ENCODE results near the gene PTDSS2.
"Not testable (repeated sequence)": the region's sequence is repeated elsewhere in the genome, so short reads cannot be mapped to it uniquely, and the experiment has no call there.

The PTDSS2 gene

DNA sequence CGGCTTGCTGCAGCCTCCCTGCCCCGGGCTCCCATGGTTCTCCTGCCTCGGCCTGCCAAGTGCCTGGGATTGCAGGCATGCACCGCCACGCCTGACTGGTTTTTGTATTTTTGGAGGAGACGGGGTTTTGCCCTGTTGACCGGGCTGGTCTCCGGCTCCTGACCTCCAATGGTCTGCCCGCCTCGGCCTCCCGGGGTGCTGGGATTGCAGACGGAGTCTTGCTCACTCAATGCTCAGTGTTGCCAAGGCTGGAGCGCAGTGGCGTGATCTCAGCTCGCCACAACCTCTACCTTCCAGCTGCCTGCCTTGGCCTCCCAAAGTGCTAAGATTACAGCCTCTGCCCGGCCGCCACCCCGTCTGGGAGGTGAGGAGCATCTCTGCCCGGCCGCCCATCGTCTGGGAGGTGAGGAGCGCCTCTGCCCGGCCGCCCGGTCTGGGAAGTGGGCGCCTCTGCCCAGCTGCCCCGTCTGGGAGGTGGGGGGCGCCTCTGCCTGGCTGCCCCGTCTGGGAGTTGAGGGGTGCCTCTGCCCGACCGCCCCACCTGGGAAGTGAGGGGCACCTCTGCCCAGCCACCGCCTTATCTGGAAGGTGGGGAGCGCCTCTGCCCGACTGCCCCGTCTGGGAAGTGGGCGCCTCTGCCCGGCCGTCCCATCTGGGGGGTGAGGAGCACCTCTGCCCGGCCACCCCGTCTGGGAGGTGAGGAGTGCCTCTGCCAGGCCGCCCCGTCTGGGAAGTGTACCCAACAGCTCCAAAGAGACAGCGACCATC is 67.0 kb downstream of the PTDSS2 start:
- H2AFZ ChIP-seq (ENCODE audit: low read depth, low read length), result not testable (repeated sequence)

DNA sequence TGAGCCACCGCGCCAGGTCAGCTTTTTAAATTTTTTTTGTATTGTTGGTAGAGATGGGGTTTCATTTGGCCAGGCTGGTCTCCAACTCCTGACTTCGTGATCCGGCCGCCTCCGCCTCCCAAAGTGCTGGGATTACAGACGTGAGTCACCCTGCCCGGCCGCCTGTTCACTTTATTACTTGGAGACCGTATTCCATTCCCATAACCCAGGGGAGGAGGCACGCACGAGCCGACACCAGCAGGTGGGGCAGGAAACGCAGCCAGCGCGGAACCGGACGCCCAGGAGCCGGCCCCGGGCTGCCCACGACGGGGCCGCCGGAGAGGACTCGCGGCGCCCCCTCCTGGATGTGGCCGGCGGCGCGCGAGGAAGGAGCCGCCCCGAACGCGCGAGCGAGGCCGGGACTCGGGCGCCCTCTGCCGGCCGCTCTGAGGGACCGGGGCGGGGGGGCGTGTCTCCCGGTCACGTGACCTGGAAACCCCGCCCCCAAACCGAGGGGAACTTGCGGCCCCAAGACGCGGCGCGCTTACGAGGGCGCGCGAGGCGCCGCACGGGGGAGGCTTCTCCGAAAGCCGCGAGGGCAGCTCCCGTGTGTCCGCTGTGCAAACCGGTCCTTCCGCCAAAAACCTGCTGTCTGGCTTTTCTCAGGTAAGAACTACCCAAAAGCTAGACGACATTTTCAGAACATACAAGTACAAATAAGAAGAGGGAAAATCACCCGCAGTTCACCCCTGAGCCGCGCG is 68.6 kb downstream of the PTDSS2 start:
- no peak overlapping the region for H3K4me3 ChIP-seq (ENCODE audit: low read length)

More for the DNA sequence above, 67.0 kb downstream of the PTDSS2 start:
- H3K4me1 ChIP-seq (ENCODE audit: insufficient read depth, low read length); H3K4me3 ChIP-seq (ENCODE audit: low read length); H3K36me3 ChIP-seq (ENCODE audit: insufficient read depth, low read length); H3K27me3 ChIP-seq (ENCODE audit: insufficient read depth, low read length); H3K9me3 ChIP-seq (ENCODE audit: low read length): not testable (repeated sequence)

DNA sequence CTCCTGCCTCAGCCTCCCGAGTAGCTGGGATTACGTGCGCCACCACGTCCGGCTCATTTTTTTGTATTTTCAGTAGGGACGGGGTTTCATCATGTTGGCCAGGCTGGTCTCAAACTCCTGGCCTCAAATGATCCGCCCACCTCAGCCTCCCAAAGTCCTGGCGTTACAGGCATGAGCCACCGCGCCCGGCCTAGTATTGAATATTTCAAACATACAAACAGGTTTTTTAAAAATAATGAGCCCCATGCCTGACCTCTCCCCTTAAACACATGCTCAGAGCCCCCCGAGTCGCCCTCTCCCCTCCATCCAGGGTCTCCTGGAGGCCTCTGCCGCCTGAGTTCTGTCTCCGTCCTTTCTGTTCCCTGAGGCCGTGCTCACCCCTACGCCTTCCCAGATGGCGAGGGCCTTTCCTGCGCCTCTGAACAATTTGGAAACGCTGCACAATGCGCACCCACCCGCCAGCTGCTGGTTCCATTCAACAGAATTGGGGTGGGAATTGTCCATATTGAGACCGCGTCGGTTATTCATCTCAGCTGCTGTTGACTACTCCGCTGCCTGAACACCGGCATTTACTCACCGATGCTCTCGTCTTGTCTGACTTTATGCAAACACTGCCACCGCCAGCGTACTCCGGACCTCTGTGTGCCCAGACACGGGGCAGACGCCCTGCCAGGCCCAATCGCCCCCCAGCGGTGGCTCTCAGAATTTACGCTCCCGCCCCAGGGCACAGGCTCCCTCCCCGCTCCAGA is 70.5 kb downstream of the PTDSS2 start:
- Histone ChIP-seq H3K9me3 (ENCODE audit: low read length) (no peaks in the 10 kb centered on the region), H3K4me1 (ENCODE audit: insufficient read depth, low read length) (no peaks in the 10 kb centered on the region), H3K36me3 (ENCODE audit: insufficient read depth, low read length) (no peaks in the 10 kb centered on the region), H3K4me3 (ENCODE audit: low read length) (no peak overlapping the region), H3K27me3 (ENCODE audit: insufficient read depth, low read length) (no peaks in the 10 kb centered on the region), H2AFZ (ENCODE audit: low read depth, low read length) (no peak overlapping the region)

More for the DNA sequence above, 68.6 kb downstream of the PTDSS2 start:
- H2AFZ ChIP-seq (ENCODE audit: low read depth, low read length), result no peak overlapping the region
- H3K9me3 ChIP-seq (ENCODE audit: low read length), result peaks cover 5% of the 10 kb centered on the region
- no peaks in the 10 kb centered on the region for H3K4me1 ChIP-seq (ENCODE audit: insufficient read depth, low read length)
- H3K36me3 ChIP-seq (ENCODE audit: insufficient read depth, low read length), result peaks cover 9% of the 10 kb centered on the region
- no peaks in the 10 kb centered on the region for H3K27me3 ChIP-seq (ENCODE audit: insufficient read depth, low read length)

DNA sequence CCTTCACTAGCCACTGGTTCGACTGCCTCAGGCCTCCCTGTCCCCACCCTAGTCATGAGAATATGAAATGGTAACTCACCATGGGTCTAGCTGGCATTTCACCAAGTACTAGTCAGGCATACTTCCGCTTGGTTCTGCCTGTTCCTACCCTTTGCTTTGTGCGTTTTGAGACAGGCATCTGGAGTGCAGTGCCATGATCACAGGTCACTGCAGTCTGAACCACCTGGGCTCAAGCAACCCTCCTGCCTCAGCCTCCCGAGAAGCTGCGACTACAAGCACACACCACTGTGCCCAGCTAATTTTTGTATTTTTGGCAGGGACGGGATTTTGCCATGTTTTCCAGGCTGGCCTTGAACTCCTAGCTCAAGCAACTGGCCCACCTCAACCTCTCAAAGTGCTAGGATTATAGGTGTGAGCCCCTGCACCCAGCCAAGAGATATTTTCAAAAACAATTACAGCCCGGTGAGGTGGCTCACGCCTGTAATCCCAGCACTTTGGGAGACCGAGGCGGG is 71.2 kb downstream of the PTDSS2 start:
- Histone ChIP-seq H2AFZ (ENCODE audit: low read depth, low read length) (no peak overlapping the region), H3K4me1 (ENCODE audit: insufficient read depth, low read length) (no peaks in the 10 kb centered on the region), H3K4me3 (ENCODE audit: low read length) (no peak overlapping the region), H3K27me3 (ENCODE audit: insufficient read depth, low read length) (no peaks in the 10 kb centered on the region), H3K36me3 (ENCODE audit: insufficient read depth, low read length) (no peaks in the 10 kb centered on the region), H3K9me3 (ENCODE audit: low read length) (no peaks in the 10 kb centered on the region)

DNA sequence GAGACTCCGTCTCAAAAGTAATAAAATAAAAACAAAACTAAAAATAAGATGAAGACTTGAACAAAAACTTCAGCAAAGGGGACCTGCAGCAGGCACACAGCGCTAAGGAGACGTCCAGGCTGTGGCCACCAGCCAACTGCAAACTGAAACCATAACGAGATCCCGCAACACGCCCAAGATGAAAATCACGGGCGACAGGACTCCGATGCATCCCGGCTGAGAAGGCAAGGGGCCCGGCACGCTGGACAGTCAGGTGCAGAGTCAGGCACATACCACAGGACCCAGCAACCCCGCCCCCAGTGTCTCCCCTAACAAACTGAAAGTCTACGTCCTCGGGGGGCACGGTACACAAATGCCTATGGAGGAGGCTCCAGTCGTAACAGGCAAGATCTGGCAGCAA is 76.1 kb downstream of the PTDSS2 start:
- Histone ChIP-seq H3K27me3 (ENCODE audit: insufficient read depth, low read length) (no peaks in the 10 kb centered on the region), H3K4me3 (ENCODE audit: low read length) (no peak overlapping the region), H3K4me1 (ENCODE audit: insufficient read depth, low read length) (no peaks in the 10 kb centered on the region), H3K36me3 (ENCODE audit: insufficient read depth, low read length) (peaks cover 4% of the 10 kb centered on the region), H3K9me3 (ENCODE audit: low read length) (no peaks in the 10 kb centered on the region), H2AFZ (ENCODE audit: low read depth, low read length) (no peak overlapping the region)

DNA sequence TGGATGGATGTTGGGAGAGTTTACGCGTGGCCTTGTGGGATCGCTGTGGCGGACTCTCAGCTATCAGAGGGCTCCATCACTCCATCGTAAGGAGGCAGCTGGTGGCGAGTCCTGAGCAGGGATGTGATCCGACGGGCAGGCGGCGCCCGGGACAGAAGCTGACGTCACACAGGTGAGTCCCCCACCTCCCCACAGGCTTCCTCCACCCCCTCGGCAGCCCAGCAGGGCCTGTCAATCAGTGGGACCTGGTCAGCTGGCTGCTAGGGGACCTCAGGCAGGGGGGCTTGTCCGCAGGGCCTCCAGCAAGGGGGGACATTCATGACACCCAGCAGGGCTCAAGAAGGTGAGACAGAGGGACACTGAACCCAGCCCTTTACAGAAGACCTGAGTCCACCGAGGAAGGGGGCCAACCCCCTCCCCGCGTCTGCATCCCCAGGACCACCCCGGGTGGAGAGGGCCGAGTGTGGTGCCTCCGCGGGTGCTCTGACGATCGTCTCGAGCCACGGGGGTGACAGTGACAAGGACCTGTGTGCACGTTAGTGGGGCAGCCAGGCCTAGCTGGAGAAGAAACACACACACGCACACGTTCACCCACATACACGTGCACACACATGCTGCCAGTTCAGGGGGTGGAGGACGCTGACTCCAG is 78.2 kb downstream of the PTDSS2 start:
- Histone ChIP-seq H3K36me3 (ENCODE audit: insufficient read depth, low read length) (peaks cover 24% of the 10 kb centered on the region), H3K27me3 (ENCODE audit: insufficient read depth, low read length) (no peaks in the 10 kb centered on the region), H3K9me3 (ENCODE audit: low read length) (no peaks in the 10 kb centered on the region), H3K4me1 (ENCODE audit: insufficient read depth, low read length) (no peaks in the 10 kb centered on the region), H2AFZ (ENCODE audit: low read depth, low read length) (no peak overlapping the region), H3K4me3 (ENCODE audit: low read length) (no peak overlapping the region)

DNA sequence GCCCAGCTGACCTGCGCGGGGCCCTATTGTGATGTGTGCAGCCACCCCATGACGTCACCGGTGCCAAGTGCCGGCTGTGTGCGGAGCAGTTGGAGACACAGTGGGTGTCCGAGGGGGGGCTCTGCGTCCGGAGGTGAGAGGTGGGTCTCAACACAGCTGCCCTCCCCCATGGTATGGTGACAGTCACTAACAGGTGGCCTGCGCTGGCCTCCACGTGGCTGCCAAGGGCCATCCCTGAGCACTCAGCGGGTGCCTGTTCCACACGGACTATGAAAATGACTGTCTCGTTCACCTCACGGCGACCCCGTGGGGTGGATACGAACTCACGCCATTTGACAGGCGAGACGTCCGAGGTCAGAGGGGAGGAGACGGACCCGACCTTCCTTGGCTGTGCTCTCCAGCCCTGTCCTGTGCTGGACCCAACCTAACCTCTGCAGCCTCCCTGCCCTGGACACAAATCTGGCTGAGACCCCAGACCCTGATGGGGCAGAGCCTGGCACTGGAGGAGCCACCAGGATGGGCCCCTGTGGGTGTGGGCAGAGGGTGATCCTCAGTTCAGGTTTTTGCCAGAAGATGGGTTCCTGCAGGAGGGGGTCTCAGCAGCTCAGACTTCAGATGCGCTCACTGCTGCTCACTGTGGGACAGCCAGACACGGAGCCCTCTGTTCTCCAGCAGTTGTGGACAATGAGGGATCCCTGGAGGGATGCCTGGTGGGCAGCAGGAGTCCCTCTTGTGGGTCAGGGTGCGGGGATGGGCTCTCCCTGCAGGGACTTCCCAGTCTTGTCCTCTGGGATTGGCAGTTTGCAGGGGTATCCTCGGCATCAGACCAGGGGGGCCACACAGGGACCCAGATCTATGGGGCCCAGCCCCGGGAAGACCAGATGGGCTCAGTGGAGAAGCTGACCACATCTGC is 79.0 kb downstream of the PTDSS2 start:
- H2AFZ ChIP-seq (ENCODE audit: low read depth, low read length), result no peak overlapping the region
- H3K9me3 ChIP-seq (ENCODE audit: low read length), result no peaks in the 10 kb centered on the region
- peaks cover 30% of the 10 kb centered on the region for H3K36me3 ChIP-seq (ENCODE audit: insufficient read depth, low read length)
- no peaks in the 10 kb centered on the region for H3K27me3 ChIP-seq (ENCODE audit: insufficient read depth, low read length)
- H3K4me3 ChIP-seq (ENCODE audit: low read length), result no peak overlapping the region
- peaks cover 2% of the 10 kb centered on the region for H3K4me1 ChIP-seq (ENCODE audit: insufficient read depth, low read length)

DNA sequence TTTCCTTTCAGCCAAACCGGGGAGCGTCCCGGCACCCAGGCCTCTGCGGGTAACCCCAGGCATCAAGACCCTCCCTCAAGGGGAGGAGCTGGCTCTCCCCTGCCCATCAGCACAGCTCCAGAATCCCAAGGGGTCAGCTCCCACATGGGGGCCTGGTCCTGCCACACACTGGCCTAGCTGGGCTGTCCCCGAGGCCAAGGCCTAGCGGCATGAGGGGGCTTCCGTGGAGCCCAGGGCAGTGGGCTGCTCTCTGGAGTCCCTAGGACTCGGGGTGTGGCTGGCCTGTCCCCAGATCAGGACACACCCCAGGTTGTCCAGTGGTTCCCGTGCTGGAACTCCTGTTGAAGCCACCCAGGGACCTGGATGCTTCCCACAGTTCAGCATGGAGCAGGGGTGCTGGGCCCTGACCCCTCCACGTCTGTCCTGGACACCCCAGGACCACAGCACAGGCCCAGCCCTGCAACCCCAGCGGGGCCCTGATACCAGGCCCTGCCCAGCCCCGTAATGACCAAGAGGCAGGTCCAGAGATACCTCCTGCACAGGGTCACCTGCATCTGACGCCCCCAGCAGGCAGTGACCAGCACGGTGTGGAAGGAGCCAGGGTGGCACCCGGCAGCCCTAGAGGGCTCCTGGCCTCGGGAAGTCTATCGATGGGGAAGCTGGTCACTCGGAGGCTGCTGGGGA is 79.8 kb downstream of the PTDSS2 start:
- Histone ChIP-seq H3K9me3 (ENCODE audit: low read length) (no peaks in the 10 kb centered on the region), H3K4me3 (ENCODE audit: low read length) (no peak overlapping the region), H2AFZ (ENCODE audit: low read depth, low read length) (no peak overlapping the region), H3K36me3 (ENCODE audit: insufficient read depth, low read length) (peaks cover 30% of the 10 kb centered on the region), H3K27me3 (ENCODE audit: insufficient read depth, low read length) (no peaks in the 10 kb centered on the region), H3K4me1 (ENCODE audit: insufficient read depth, low read length) (peaks cover 8% of the 10 kb centered on the region)

DNA sequence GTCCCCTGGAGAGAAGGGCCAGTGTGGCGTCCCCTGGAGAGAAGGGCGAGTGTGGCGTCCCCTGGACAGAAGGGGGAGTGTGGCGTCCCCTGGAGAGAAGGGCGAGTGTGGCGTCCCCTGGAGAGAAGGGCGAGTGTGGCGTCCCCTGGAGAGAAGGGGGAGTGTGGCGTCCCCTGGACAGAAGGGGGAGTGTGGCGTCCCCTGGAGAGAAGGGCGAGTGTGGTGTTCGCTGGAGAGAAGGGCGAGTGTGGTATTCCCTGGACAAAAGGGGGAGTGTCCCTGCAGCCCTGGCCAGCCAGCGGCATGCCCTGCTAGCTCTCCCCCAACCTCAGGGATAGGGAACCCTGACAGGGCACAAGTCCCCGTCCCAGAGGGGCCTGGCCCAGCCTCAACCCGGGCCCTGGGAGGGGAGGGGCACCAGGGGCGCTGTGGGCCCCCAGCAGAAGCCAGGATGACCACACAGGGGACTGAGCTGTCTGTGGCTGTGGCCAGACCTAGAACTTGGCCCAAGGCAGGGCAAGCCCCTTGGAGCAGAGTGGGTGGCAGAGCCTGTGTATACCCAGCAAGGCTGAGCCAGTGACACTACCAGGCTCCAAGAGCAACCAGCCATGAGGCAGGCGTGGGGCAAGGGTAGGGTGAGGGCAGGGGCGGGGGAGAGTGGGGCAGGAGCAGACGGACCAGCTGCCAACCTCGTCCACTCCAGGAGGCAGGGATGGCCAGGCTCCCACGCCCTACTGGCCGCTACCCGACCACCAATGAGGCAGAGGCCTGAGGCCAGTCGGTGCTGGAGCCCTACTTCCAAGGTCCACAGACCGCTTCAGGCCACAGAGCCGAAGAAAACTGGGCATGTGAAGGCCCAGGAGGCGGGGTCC is 81.1 kb downstream of the PTDSS2 start:
- Histone ChIP-seq H2AFZ (ENCODE audit: low read depth, low read length) (no peak overlapping the region), H3K27me3 (ENCODE audit: insufficient read depth, low read length) (no peaks in the 10 kb centered on the region), H3K36me3 (ENCODE audit: insufficient read depth, low read length) (peaks cover 30% of the 10 kb centered on the region), H3K4me3 (ENCODE audit: low read length) (no peak overlapping the region), H3K4me1 (ENCODE audit: insufficient read depth, low read length) (peaks cover 8% of the 10 kb centered on the region), H3K9me3 (ENCODE audit: low read length) (no peaks in the 10 kb centered on the region)

DNA sequence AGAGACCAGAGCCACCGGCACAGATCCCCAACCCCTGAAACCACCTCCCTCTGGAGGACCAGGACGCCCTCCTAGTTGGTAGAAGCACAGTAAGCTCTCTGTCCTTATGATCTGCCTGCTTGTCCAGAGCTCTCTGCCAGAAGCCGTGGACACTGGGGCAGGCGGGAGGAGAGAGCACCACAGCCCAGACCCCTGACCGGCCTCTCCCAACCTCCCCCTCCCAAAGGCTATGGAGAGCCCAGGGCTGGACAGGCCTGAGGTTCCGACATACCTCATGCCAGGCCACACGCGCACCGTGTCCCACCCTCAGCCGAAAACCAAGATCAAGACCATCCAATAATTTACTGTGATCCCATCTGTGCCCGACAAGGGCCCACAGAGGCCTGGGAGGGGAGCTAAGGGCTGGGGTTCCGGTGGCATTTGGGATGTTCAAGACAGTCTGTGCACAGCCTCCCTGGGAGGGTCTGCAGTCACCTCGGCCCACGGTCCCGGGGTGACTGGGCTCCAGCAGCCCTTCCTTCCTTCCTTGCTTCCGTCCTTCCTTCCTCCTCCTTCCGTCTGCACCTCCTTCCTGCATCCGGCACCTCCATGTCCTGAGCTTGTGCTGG is 81.9 kb downstream of the PTDSS2 start:
- H3K9me3 ChIP-seq (ENCODE audit: low read length), result no peaks in the 10 kb centered on the region
- H3K36me3 ChIP-seq (ENCODE audit: insufficient read depth, low read length), result peaks cover 30% of the 10 kb centered on the region
- no peak overlapping the region for H3K4me3 ChIP-seq (ENCODE audit: low read length)
- no peaks in the 10 kb centered on the region for H3K27me3 ChIP-seq (ENCODE audit: insufficient read depth, low read length)
- H2AFZ ChIP-seq (ENCODE audit: low read depth, low read length), result no peak overlapping the region
- peaks cover 10% of the 10 kb centered on the region for H3K4me1 ChIP-seq (ENCODE audit: insufficient read depth, low read length)

Data from neuron (in vitro differentiated cells).